Adrenal gland (tissue), 12 donors: ENCODE data around the gene IMMP2L. TPM values are rescaled to one million over a fixed set of nuclear protein-coding genes. Genes with fewer than 3 reads are reported as not detected.

Experiments used
- DNase-seq, 7 donors: peaks; one replicate each; pipeline ENCODE4 v3.0.0-alpha.2; 2019 to 2020
- H3K27ac ChIP-seq, 5 donors: fragments of 200-600 bp; sonication (generic) in 4 of 5; 1 replicate in 3 of 5; 2 replicates in 2 of 5; pipeline versions ENCODE4 v1.5.1 to v1.8.0; 2016 to 2020; ENCODE audit warnings: mild to moderate bottlenecking in 1 of 5
- H3K27me3 ChIP-seq: fragments of 200-600 bp; 2 replicates; pipeline ENCODE4 v1.8.0; 2021
- H3K36me3 ChIP-seq, 2 donors: fragments of 200-600 bp; replicated peaks in 1 of 2; 1 replicate in 1 of 2; 2 replicates in 1 of 2; pipeline versions ENCODE4 v1.5.1 to v1.8.0; 2018 to 2022
- H3K4me1 ChIP-seq, 2 donors: fragments of 200-600 bp; replicated peaks in 1 of 2; 1 replicate in 1 of 2; 2 replicates in 1 of 2; pipeline versions ENCODE4 v1.5.1 to v1.8.0; 2018 to 2021
- H3K4me3 ChIP-seq, 4 donors: fragments of 200-600 bp; sonication (generic) in 3 of 4; one replicate each; pipeline ENCODE4 v1.5.1; 2016 to 2018
- H3K9me3 ChIP-seq, 3 donors: fragments of 200-600 bp; sonication (generic) in 1 of 3; replicated peaks in 1 of 3; 1 replicate in 2 of 3; 2 replicates in 1 of 3; pipeline versions ENCODE4 v1.5.1 to v1.8.0; 2016 to 2021
- CTCF ChIP-seq, 6 experiments: fragments of 450-650 bp in 4 of 6; fragments of 200-600 bp in 2 of 6; sonication (generic) in 1 of 6; IDR thresholded peaks; 1 replicate in 5 of 6; 2 replicates in 1 of 6; pipeline versions ENCODE4 v1.5.1 to v1.8.0; 2016 to 2021; ENCODE audit warnings: antibody characterized with exemption in 6 of 6, mild to moderate bottlenecking in 2 of 6, moderate library complexity in 1 of 6
- POLR2A ChIP-seq, 2 donors: fragments of 450-650 bp; IDR thresholded peaks; one replicate each; pipeline ENCODE4 v1.6.1; 2017; ENCODE audit warnings: antibody characterized with exemption in 2 of 2, mild to moderate bottlenecking in 2 of 2, moderate library complexity in 1 of 2
- WGBS, 4 donors: extraction: QIAGEN DNeasy Blood & Tissue Kit in 2 of 4; methylation state at CpG; one replicate each; pipeline versions ENCODE4 v1.1.5 to v1.1.7; 2013 to 2017; 5-methylcytosine and 5-hydroxymethylcytosine counted together
- intact Hi-C, 2 donors: fragments of 100-400 bp; cut with DNase I; formaldehyde crosslinking; loops; one replicate each; pipeline versions ENCODE4 v1.14.1 to v1.15.0; 2022 to 2023
- polyA plus RNA-seq, 3 donors: library from polyadenylated mRNA; stranded (reverse); fragments of 200-250 nt in 2 of 3; fragments of 350-450 nt in 1 of 3; fragmentation: Illumina TruSeq in 1 of 3; extraction: RNeasy Lipid Tissue Mini Kit (QIAGEN cat#74804) in 1 of 3; gene quantifications; one replicate each; pipeline ENCODE4 v1.2.3, GENCODE V29; 2013 to 2014
- total RNA-seq, 9 donors: library from RNA; depleted of rRNA in 4 of 9; stranded (reverse); fragments of >200 nt in 4 of 9; fragments of 120-200 nt in 1 of 9; fragmentation: NEBNext Ultra II Directional in 1 of 9; extraction: Animal tissue kit (Norgen Biotek cat#: 25700) in 1 of 9; gene quantifications; one replicate each; pipeline versions ENCODE4 v1.1.0 to v1.2.4, GENCODE V29; 2013 to 2023
- donor health status: healthy with polysubstance abuse.
- donor health status: Bipolar disorder and iron deficiency.
- donor health status: DM: yes; HTN: yes; CAD: no.
- donor health status: DM: no; HTN: no; CAD: no.
- donor health status: DM: no; HTN: no; CAD: no.
- donor health status: DM: yes; HTN: yes; CAD: no.

IMMP2L gene
- total and polyA plus RNA-seq, 12 donors = 13.4 to 34.1 (median 25.3) TPM

DNA sequence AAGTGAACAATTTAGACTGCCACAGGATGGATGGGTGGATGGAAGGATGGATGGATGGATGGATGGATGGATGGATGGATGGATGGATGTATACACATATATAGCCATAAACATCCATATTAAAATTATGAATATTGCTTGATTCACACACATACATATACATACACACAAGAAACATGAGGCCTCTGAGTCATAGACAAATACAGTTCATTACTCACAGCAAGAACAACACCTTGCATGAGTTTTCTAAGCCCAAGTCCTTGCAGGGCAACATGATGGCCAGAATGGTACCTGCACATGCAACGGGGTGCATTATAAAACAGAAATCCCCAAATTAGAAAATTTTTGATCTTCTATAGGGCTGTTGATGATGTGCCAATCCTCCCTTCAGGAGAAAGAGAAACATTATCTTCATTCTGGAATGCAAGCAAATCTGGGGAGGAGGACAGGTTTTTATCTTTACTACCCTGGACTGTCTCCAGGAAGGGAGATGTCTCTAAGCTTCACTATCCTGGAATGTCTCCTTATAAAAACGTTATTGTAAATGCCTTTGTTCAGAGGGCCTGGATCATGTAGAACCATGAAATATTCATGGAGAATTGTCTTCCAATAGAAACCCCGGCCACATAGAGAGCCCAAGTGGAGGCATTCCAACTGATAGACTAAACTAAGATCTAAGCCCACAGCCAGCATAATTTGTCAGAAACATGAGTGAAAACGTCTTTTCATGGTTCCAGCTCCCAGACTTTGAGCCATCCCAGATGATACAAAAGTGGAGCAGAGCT, 709.9 kb downstream of the IMMP2L start:
- Histone ChIP-seq H3K27me3 (no peaks in the 10 kb centered on the region), H3K9me3 (no peaks in the 10 kb centered on the region), H3K27ac (no peak overlapping the region), H3K4me3 (no peak overlapping the region), H3K4me1 (peaks cover 0 to 3% of the 10 kb centered on the region in 2 donors), H3K36me3 (no peaks in the 10 kb centered on the region)
- WGBS, 4 donors = 63 to 75% (median 72%) methylated on average over 4 of the region's 4 CpGs
- intact Hi-C loops = no loop called here
- no peak for TF ChIP-seq CTCF (IDR thresholded peaks at IDR 0.05)
- no peak for TF ChIP-seq POLR2A (IDR thresholded peaks at IDR 0.05)
- no peak for DNase-seq

- no peak overlapping the region for H3K4me3 ChIP-seq
- H3K27me3 ChIP-seq = no peaks in the 10 kb centered on the region
- intact Hi-C loops = no loop called here
- no peaks in the 10 kb centered on the region for H3K9me3 ChIP-seq
- no peak for DNase-seq
- no peaks in the 10 kb centered on the region for H3K4me1 ChIP-seq
- no peak for TF ChIP-seq POLR2A (IDR thresholded peaks at IDR 0.05)
- TF ChIP-seq CTCF (IDR thresholded peaks at IDR 0.05) = no peak
- WGBS, 4 donors = 93 to 97% (median 96%) methylated on average over 3 of the region's 3 CpGs
- no peak overlapping the region for H3K27ac ChIP-seq
- no peaks in the 10 kb centered on the region for H3K36me3 ChIP-seq
Observed at GRCh38 chr7:110850224-110850623, 712.1 kb downstream of the IMMP2L start.

DNA sequence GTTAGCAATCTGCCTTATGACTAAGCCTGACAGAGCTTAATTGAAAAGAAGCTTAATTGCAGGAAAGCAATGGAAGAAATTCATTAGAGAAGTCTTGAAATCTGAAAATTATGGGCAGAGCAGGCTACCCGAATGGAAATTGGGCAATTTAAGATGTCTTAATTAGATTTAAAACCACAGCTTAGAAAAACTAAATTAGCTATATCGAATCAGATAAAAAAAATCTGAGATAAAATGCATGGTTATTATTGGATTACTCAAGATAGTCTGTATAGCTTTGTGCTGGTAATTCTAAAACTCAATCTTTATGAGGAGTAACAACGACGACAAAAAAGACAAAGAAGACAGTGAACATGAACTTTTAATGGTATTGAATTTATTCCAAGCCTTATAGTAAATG, 719.5 kb downstream of the IMMP2L start:
- H3K27me3 ChIP-seq = no peaks in the 10 kb centered on the region
- no peaks in the 10 kb centered on the region for H3K9me3 ChIP-seq
- no peak for DNase-seq
- no peak overlapping the region for H3K4me3 ChIP-seq
- intact Hi-C loops = no loop called here
- WGBS, 4 donors = 89 to 94% (median 92%) methylated on average over 4 of the region's 4 CpGs
- TF ChIP-seq CTCF (IDR thresholded peaks at IDR 0.05) = no peak
- no peak for TF ChIP-seq POLR2A (IDR thresholded peaks at IDR 0.05)
- peaks cover 0 to 9% of the 10 kb centered on the region in 2 donors for H3K4me1 ChIP-seq
- H3K36me3 ChIP-seq = no peaks in the 10 kb centered on the region
- no peak overlapping the region for H3K27ac ChIP-seq

- no peak overlapping the region for H3K27ac ChIP-seq
- H3K4me1 ChIP-seq = peaks cover 0 to 9% of the 10 kb centered on the region in 2 donors
- WGBS, 4 donors = 41 to 70% (median 64%) methylated on average over 3 of the region's 3 CpGs
- H3K36me3 ChIP-seq = no peaks in the 10 kb centered on the region
- no peaks in the 10 kb centered on the region for H3K27me3 ChIP-seq
- no peak for DNase-seq
- intact Hi-C loops = no loop called here
- no peak overlapping the region for H3K4me3 ChIP-seq
- peaks cover 0 to 2% (median 0%) of the 10 kb centered on the region in 3 donors for H3K9me3 ChIP-seq
- TF ChIP-seq POLR2A (IDR thresholded peaks at IDR 0.05) = no peak
- TF ChIP-seq CTCF (IDR thresholded peaks at IDR 0.05) = no peak
Observed at GRCh38 chr7:110841840-110842545, 720.3 kb downstream of the IMMP2L start.
